Liver (tissue), 9 donors: ENCODE data around the gene PLA1A. TPM values are rescaled to one million over a fixed set of nuclear protein-coding genes. Genes with fewer than 3 reads are reported as not detected.

Source experiments
- DNase-seq: peaks from one replicate; pipeline ENCODE4 v3.0.0-alpha.2; 2017; ENCODE audit warnings: low spot score
- H3K27ac ChIP-seq, 2 donors: one replicate each; pipeline ENCODE4 v1.7.0; 2013; ENCODE audit warnings: inconsistent platforms in 2 of 2, low read length in 2 of 2, control low read depth in 1 of 2, low read depth in 1 of 2, mild to moderate bottlenecking in 1 of 2
- H3K27me3 ChIP-seq, 4 donors: one replicate each; pipeline versions ENCODE4 v1.6.1 to v1.7.0; 2013; ENCODE audit warnings: low read length in 3 of 4, inconsistent platforms in 1 of 4, mild to moderate bottlenecking in 1 of 4, moderate library complexity in 1 of 4; ENCODE audit not compliant: control insufficient read depth in 4 of 4, insufficient read depth in 4 of 4
- H3K36me3 ChIP-seq, 4 donors: one replicate each; pipeline versions ENCODE4 v1.6.1 to v1.7.0; 2013; ENCODE audit warnings: low read length in 3 of 4, mild to moderate bottlenecking in 3 of 4, low read depth in 1 of 4, moderate library complexity in 1 of 4; ENCODE audit not compliant: control insufficient read depth in 4 of 4, insufficient read depth in 3 of 4
- H3K4me1 ChIP-seq, 4 donors: one replicate each; pipeline versions ENCODE4 v1.6.1 to v1.7.0; 2013; ENCODE audit warnings: low read length in 3 of 4, mild to moderate bottlenecking in 3 of 4, moderate library complexity in 1 of 4; ENCODE audit not compliant: control insufficient read depth in 4 of 4, insufficient read depth in 4 of 4
- H3K4me3 ChIP-seq, 3 donors: one replicate each; pipeline versions ENCODE4 v1.6.1 to v1.7.0; 2013; ENCODE audit warnings: low read length in 3 of 3, control low read depth in 1 of 3, low read depth in 1 of 3, mild to moderate bottlenecking in 1 of 3
- H3K9ac ChIP-seq, 2 donors: one replicate each; pipeline ENCODE4 v1.7.0; 2013; ENCODE audit warnings: low read length in 2 of 2, mild to moderate bottlenecking in 2 of 2, moderate library complexity in 2 of 2, control low read depth in 1 of 2, low read depth in 1 of 2
- H3K9me3 ChIP-seq, 4 donors: one replicate each; pipeline versions ENCODE4 v1.6.1 to v1.7.0; 2013; ENCODE audit warnings: low read length in 3 of 4; ENCODE audit not compliant: control insufficient read depth in 4 of 4
- EGR1 ChIP-seq, 2 donors: IDR thresholded peaks; 2 replicates each; pipeline ENCODE4 v1.6.1; 2016 to 2018; ENCODE audit warnings: antibody characterized with exemption in 2 of 2, low read depth in 2 of 2
- FOXA1 ChIP-seq: IDR thresholded peaks from 2 replicates; pipeline ENCODE4 v1.6.1; 2016; ENCODE audit warnings: antibody characterized with exemption
- FOXA2 ChIP-seq: IDR thresholded peaks from 2 replicates; pipeline ENCODE4 v1.6.1; 2016; ENCODE audit warnings: antibody characterized with exemption
- GABPA ChIP-seq, 2 donors: IDR thresholded peaks in 1 of 2; conservative IDR thresholded peaks in 1 of 2; 2 replicates each; pipeline ENCODE4 v1.6.1; 2016; ENCODE audit warnings: antibody characterized with exemption in 2 of 2, mild to moderate bottlenecking in 1 of 2, moderate library complexity in 1 of 2
- HNF4A ChIP-seq, 2 donors: conservative IDR thresholded peaks; 2 replicates each; pipeline ENCODE4 v1.6.1; 2016; ENCODE audit warnings: antibody characterized with exemption in 2 of 2, mild to moderate bottlenecking in 2 of 2
- HNF4G ChIP-seq: IDR thresholded peaks from 2 replicates; pipeline ENCODE4 v1.6.1; 2016; ENCODE audit warnings: antibody characterized with exemption
- JUND ChIP-seq, 2 donors: IDR thresholded peaks; 2 replicates each; pipeline ENCODE4 v1.6.1; 2016; ENCODE audit warnings: antibody characterized with exemption in 2 of 2
- NR2F2 ChIP-seq: IDR thresholded peaks from 2 replicates; pipeline ENCODE4 v1.6.1; 2016; ENCODE audit warnings: antibody characterized with exemption
- RAD21 ChIP-seq, 2 donors: IDR thresholded peaks; 2 replicates each; pipeline ENCODE4 v1.6.1; 2016; ENCODE audit warnings: antibody characterized with exemption in 2 of 2, mild to moderate bottlenecking in 2 of 2
- RXRA ChIP-seq, 2 donors: IDR thresholded peaks; 2 replicates each; pipeline ENCODE4 v1.6.1; 2017 to 2018; ENCODE audit warnings: antibody characterized with exemption in 2 of 2, mild to moderate bottlenecking in 1 of 2
- SP1 ChIP-seq: IDR thresholded peaks from 2 replicates; pipeline ENCODE4 v1.6.1; 2018; ENCODE audit warnings: antibody characterized with exemption, mild to moderate bottlenecking
- TAF1 ChIP-seq: conservative IDR thresholded peaks from 2 replicates; pipeline ENCODE4 v1.6.1; 2016; ENCODE audit warnings: antibody characterized with exemption, mild to moderate bottlenecking
- YY1 ChIP-seq: IDR thresholded peaks from 2 replicates; pipeline ENCODE4 v1.6.1; 2016; ENCODE audit warnings: antibody characterized with exemption, mild to moderate bottlenecking
- WGBS: extraction: QIAGEN DNeasy Blood & Tissue Kit; methylation state at CpG from one replicate; pipeline ENCODE4 v1.1.7; 2013; 5-methylcytosine and 5-hydroxymethylcytosine counted together
- polyA plus RNA-seq, 2 donors: library from polyadenylated mRNA; stranded (reverse) in 1 of 2; unstranded in 1 of 2; fragments of 200-250 nt in 1 of 2; fragments of >200 nt in 1 of 2; fragmentation: Nextera tagmentation in 1 of 2; extraction: Ambion mirVana in 1 of 2; gene quantifications; one replicate each; pipeline versions ENCODE4 v1.2.1 to v1.2.3, GENCODE V29; 2013 to 2015
- total RNA-seq, 2 donors: library from RNA; depleted of rRNA; stranded (reverse); fragments of >200 nt; gene quantifications; one replicate each; pipeline ENCODE4 v1.2.3, GENCODE V29; 2014
- TF ChIP-seq, protein P1 (sequence below): IDR thresholded peaks from 2 replicates; pipeline ENCODE4 v1.6.1; 2016; ENCODE audit warnings: antibody characterized with exemption
- TF ChIP-seq, protein P2 (sequence below): IDR thresholded peaks from 2 replicates; pipeline ENCODE4 v1.6.1; 2016; ENCODE audit warnings: antibody characterized with exemption
- TF ChIP-seq, protein P3 (sequence below): IDR thresholded peaks from 2 replicates; pipeline ENCODE4 v1.6.1; 2016; ENCODE audit warnings: antibody characterized with exemption
- TF ChIP-seq, protein P4 (sequence below): IDR thresholded peaks from 2 replicates; pipeline ENCODE4 v1.6.1; 2016; ENCODE audit warnings: antibody characterized with exemption, mild to moderate bottlenecking
- TF ChIP-seq, protein P5 (sequence below): fragments of 150-350 bp; IDR thresholded peaks from 2 replicates; pipeline ENCODE4 v1.5.1; 2017; ENCODE audit warnings: improper control_type of control experiment, low read depth, low read length; ENCODE audit not compliant: missing input control
- donor health status: healthy.
- donor health status: healthy.
- donor health status: healthy.
- donor health status: healthy.
- donor health status: healthy.

The PLA1A gene
- total and polyA plus RNA-seq, 4 donors: 6.0 to 63.9 (median 33.0) TPM

DNA sequence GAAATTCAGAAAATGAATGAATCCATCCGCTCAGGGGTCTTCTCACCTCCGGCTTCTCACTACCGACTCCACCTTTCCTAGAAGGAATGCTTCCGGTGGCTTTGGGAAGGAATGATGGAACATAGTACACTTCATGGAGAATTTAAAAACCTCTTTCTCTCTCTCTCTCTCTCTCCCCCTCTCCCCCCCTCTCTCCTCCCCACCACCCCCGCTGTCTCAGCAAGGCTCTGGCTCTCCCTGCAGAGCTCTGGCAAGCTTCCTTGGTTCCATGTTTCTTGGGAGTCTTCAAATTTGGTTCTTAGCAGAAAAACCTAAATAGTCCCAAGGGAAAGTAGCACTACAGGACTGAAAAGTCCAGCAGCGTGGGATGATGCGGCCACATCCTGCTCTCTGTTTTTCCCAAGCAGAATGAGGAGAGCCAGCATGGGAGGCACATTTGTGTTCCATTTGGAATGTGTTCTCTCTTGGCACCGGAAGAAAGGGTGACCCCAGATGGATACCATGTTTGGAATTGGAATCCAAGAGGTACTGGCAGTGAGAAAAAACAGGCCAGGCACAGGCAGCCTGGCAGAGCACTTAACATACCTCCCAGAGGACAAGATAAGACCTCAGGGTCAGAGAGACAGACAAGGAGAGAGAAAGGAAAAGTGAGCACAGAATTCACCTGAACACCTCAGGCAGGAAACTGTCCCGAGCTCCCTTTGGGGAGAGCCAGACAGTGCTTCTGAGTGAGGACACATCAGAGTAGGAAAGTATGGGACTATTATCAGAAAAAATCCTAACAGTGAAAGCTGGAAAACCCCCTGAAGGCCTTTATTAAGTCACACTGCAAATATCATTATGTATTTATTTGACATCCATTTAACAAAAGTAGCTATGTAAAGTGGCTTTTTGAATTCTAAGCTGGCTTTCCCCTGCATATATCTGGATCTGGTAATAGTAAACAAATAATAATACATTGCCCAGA is 63.1 kb downstream of the PLA1A start, which contains the start of gene POPDC2:
Gene POPDC2, minus strand, starts transcription at position 116 of the 967 bp plus-strand sequence. CDS start 166 bp downstream, outside the sequence.
- no peak within 1 kb of the TSS for H3K9ac ChIP-seq
- 91% methylated on average over 9 of the region's 9 CpGs for WGBS
- H3K9me3 ChIP-seq: no peaks in the 10 kb centered on the region
- TF ChIP-seq, protein P1, sequence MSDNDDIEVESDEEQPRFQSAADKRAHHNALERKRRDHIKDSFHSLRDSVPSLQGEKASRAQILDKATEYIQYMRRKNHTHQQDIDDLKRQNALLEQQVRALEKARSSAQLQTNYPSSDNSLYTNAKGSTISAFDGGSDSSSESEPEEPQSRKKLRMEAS: no peak
- TF ChIP-seq YY1 (no peak), RAD21 (IDR thresholded peaks at IDR 0.05) (no peak), GABPA (IDR thresholded peaks at IDR 0.05 in 1 of 2, conservative IDR thresholded peaks at IDR 0.05 in 1 of 2) (no peak), FOXA1 (no peak), NR2F2 (no peak), HNF4A (conservative IDR thresholded peaks at IDR 0.05) (no peak), JUND (IDR thresholded peaks at IDR 0.05) (no peak), EGR1 (IDR thresholded peaks at IDR 0.05; ENCODE audit: low read depth in 2 of 2) (no peak), FOXA2 (no peak), HNF4G (no peak), TAF1 (no peak), SP1 (no peak), RXRA (IDR thresholded peaks at IDR 0.05) (no peak)
- TF ChIP-seq, protein P2, sequence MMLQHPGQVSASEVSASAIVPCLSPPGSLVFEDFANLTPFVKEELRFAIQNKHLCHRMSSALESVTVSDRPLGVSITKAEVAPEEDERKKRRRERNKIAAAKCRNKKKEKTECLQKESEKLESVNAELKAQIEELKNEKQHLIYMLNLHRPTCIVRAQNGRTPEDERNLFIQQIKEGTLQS: no peak
- TF ChIP-seq, protein P3, sequence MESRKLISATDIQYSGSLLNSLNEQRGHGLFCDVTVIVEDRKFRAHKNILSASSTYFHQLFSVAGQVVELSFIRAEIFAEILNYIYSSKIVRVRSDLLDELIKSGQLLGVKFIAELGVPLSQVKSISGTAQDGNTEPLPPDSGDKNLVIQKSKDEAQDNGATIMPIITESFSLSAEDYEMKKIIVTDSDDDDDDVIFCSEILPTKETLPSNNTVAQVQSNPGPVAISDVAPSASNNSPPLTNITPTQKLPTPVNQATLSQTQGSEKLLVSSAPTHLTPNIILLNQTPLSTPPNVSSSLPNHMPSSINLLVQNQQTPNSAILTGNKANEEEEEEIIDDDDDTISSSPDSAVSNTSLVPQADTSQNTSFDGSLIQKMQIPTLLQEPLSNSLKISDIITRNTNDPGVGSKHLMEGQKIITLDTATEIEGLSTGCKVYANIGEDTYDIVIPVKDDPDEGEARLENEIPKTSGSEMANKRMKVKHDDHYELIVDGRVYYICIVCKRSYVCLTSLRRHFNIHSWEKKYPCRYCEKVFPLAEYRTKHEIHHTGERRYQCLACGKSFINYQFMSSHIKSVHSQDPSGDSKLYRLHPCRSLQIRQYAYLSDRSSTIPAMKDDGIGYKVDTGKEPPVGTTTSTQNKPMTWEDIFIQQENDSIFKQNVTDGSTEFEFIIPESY: no peak
- TF ChIP-seq, protein P4, sequence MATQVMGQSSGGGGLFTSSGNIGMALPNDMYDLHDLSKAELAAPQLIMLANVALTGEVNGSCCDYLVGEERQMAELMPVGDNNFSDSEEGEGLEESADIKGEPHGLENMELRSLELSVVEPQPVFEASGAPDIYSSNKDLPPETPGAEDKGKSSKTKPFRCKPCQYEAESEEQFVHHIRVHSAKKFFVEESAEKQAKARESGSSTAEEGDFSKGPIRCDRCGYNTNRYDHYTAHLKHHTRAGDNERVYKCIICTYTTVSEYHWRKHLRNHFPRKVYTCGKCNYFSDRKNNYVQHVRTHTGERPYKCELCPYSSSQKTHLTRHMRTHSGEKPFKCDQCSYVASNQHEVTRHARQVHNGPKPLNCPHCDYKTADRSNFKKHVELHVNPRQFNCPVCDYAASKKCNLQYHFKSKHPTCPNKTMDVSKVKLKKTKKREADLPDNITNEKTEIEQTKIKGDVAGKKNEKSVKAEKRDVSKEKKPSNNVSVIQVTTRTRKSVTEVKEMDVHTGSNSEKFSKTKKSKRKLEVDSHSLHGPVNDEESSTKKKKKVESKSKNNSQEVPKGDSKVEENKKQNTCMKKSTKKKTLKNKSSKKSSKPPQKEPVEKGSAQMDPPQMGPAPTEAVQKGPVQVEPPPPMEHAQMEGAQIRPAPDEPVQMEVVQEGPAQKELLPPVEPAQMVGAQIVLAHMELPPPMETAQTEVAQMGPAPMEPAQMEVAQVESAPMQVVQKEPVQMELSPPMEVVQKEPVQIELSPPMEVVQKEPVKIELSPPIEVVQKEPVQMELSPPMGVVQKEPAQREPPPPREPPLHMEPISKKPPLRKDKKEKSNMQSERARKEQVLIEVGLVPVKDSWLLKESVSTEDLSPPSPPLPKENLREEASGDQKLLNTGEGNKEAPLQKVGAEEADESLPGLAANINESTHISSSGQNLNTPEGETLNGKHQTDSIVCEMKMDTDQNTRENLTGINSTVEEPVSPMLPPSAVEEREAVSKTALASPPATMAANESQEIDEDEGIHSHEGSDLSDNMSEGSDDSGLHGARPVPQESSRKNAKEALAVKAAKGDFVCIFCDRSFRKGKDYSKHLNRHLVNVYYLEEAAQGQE: no peak
- TF ChIP-seq, protein P5, sequence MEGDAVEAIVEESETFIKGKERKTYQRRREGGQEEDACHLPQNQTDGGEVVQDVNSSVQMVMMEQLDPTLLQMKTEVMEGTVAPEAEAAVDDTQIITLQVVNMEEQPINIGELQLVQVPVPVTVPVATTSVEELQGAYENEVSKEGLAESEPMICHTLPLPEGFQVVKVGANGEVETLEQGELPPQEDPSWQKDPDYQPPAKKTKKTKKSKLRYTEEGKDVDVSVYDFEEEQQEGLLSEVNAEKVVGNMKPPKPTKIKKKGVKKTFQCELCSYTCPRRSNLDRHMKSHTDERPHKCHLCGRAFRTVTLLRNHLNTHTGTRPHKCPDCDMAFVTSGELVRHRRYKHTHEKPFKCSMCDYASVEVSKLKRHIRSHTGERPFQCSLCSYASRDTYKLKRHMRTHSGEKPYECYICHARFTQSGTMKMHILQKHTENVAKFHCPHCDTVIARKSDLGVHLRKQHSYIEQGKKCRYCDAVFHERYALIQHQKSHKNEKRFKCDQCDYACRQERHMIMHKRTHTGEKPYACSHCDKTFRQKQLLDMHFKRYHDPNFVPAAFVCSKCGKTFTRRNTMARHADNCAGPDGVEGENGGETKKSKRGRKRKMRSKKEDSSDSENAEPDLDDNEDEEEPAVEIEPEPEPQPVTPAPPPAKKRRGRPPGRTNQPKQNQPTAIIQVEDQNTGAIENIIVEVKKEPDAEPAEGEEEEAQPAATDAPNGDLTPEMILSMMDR: no peak
- H3K4me3 ChIP-seq: no peak within 1 kb of the TSS
- no peak for DNase-seq
- no peaks in the 10 kb centered on the region for H3K36me3 ChIP-seq
- no peak within 1 kb of the TSS for H3K27ac ChIP-seq
- H3K4me1 ChIP-seq: no peaks in the 10 kb centered on the region
- H3K27me3 ChIP-seq: no peaks in the 10 kb centered on the region
